ENCODE data around the gene RNF40.

Gene RNF40

GRCh38 chr16:30728899-30729672 is 33.0 kb upstream of the RNF40 start:
- DNase-seq (ENCODE audit: low read depth) = no peak
- no peak for TF ChIP-seq CTCF (conservative IDR thresholded peaks at IDR 0.05; ENCODE audit: low read depth, low read length)

GRCh38 chr16:30731411-30731810 is 30.7 kb upstream of the RNF40 start:
- H3K4me3 ChIP-seq (ENCODE audit: low read depth, low read length) = no peak overlapping the region
- DNase-seq (ENCODE audit: low read depth) = peak; percentile 42
- no peak for TF ChIP-seq CTCF (conservative IDR thresholded peaks at IDR 0.05; ENCODE audit: low read depth, low read length)

More at GRCh38 chr16:30728899-30729672, 33.0 kb upstream of the RNF40 start:
- H3K4me3 ChIP-seq (ENCODE audit: low read depth, low read length) = no peak overlapping the region

DNA sequence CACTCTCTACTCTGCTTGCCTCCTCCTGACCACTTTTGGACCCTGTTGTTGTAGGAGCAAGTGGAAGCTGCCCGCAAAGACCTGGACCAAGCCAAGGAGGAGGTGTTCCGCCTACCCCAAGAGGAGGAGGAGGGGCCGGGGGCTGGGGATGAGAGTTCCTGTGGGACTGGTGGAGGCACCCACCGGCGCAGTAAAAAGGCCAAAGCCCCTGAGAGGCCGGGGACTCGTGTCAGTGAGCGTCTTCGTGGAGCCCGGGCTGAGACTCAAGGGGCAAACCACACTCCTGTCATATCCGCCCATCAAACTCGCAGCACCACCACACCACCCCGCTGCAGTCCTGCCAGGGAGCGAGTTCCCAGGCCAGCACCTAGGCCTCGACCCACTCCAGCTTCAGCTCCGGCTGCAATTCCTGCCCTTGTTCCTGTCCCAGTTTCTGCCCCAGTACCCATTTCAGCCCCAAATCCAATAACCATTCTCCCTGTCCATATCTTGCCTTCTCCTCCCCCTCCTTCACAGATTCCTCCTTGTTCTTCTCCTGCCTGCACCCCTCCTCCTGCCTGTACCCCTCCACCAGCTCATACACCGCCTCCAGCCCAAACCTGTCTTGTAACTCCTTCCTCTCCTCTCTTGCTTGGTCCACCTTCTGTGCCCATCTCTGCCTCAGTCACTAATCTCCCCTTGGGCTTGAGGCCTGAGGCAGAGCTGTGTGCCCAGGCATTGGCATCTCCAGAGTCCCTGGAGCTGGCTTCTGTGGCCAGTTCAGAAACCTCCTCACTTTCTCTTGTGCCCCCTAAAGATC is 24.9 kb upstream of the RNF40 start:
- TF ChIP-seq CTCF (conservative IDR thresholded peaks at IDR 0.05; ENCODE audit: low read depth, low read length) = no peak
- H3K4me3 ChIP-seq (ENCODE audit: low read depth, low read length) = no peak overlapping the region
- DNase-seq (ENCODE audit: low read depth) = no peak

- no peak for TF ChIP-seq CTCF (conservative IDR thresholded peaks at IDR 0.05; ENCODE audit: low read depth, low read length)
- H3K4me3 ChIP-seq (ENCODE audit: low read depth, low read length) = no peak overlapping the region
- no peak for DNase-seq (ENCODE audit: low read depth)
These were observed 24.1 kb upstream of the RNF40 start for GRCh38 chr16:30737794-30738648.

- DNase-seq (ENCODE audit: low read depth) = no peak
- no peak for TF ChIP-seq CTCF (conservative IDR thresholded peaks at IDR 0.05; ENCODE audit: low read depth, low read length)
These were observed 22.9 kb upstream of the RNF40 start for GRCh38 chr16:30738984-30739951.

More at GRCh38 chr16:30738984-30739951, 22.9 kb upstream of the RNF40 start:
- H3K4me3 ChIP-seq (ENCODE audit: low read depth, low read length) = no peak overlapping the region
